ENCODE data around the gene TBC1D5. TPM values are rescaled to one million over a fixed set of nuclear protein-coding genes. Genes with fewer than 3 reads are reported as not detected.

The TBC1D5 gene
- total RNA-seq, 1 experiment from 2014 or later = 30.4 TPM

DNA sequence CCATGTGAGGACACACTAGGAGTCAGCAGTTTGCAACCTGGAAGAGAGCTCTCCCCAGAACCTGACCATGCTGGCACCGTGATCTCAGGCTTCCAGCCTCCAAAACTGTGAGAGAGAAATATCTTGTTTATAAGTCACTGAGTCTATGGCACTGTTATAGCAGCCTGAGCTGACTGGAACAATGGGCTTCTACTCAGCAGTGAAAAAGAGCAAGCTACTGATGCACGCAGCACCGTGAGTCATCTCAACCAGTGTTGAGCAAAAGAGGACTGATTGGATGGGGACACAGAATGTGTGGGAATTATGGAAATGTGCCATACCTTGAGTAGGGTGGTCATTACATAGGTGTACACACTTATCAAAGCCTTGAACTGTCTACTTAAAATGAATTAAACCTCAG lies 627.2 kb downstream of the TBC1D5 start:
- DNase-seq (ENCODE audit: low read depth, low spot score) = no peak
- in situ Hi-C loops (cut with HindIII; ENCODE audit: low pct_unique_long_range_greater_than_20kb, low sequenced_read_pairs) (no loop called here), intact Hi-C loops (cut with micrococcal nuclease; ENCODE audit: unreplicated experiment) (no loop called here)
- no TSS peak for BruUV-seq (replicated peaks)
- no peaks in the 10 kb centered on the region for H3K27me3 ChIP-seq (ENCODE audit: control insufficient read depth, insufficient read depth, low read length)
- CTCF ChIA-PET = no interaction called here
- TF ChIP-seq POLR2AphosphoS5 (IDR thresholded peaks at IDR 0.05; ENCODE audit: low read depth, low read length) = no peak
- TF ChIP-seq, protein P1, sequence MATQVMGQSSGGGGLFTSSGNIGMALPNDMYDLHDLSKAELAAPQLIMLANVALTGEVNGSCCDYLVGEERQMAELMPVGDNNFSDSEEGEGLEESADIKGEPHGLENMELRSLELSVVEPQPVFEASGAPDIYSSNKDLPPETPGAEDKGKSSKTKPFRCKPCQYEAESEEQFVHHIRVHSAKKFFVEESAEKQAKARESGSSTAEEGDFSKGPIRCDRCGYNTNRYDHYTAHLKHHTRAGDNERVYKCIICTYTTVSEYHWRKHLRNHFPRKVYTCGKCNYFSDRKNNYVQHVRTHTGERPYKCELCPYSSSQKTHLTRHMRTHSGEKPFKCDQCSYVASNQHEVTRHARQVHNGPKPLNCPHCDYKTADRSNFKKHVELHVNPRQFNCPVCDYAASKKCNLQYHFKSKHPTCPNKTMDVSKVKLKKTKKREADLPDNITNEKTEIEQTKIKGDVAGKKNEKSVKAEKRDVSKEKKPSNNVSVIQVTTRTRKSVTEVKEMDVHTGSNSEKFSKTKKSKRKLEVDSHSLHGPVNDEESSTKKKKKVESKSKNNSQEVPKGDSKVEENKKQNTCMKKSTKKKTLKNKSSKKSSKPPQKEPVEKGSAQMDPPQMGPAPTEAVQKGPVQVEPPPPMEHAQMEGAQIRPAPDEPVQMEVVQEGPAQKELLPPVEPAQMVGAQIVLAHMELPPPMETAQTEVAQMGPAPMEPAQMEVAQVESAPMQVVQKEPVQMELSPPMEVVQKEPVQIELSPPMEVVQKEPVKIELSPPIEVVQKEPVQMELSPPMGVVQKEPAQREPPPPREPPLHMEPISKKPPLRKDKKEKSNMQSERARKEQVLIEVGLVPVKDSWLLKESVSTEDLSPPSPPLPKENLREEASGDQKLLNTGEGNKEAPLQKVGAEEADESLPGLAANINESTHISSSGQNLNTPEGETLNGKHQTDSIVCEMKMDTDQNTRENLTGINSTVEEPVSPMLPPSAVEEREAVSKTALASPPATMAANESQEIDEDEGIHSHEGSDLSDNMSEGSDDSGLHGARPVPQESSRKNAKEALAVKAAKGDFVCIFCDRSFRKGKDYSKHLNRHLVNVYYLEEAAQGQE (IDR thresholded peaks at IDR 0.05; ENCODE audit: insufficient read depth in 1 of 2, low read depth in 2 of 2, low read length in 1 of 2) = no peak
- no peak for TF ChIP-seq SIN3A (IDR thresholded peaks at IDR 0.05; ENCODE audit: borderline replicate concordance, insufficient read depth, low read depth, low read length)
- TF ChIP-seq TCF7L2 (IDR thresholded peaks at IDR 0.05; ENCODE audit: low read depth, low read length) = no peak
- TF ChIP-seq, protein P2, sequence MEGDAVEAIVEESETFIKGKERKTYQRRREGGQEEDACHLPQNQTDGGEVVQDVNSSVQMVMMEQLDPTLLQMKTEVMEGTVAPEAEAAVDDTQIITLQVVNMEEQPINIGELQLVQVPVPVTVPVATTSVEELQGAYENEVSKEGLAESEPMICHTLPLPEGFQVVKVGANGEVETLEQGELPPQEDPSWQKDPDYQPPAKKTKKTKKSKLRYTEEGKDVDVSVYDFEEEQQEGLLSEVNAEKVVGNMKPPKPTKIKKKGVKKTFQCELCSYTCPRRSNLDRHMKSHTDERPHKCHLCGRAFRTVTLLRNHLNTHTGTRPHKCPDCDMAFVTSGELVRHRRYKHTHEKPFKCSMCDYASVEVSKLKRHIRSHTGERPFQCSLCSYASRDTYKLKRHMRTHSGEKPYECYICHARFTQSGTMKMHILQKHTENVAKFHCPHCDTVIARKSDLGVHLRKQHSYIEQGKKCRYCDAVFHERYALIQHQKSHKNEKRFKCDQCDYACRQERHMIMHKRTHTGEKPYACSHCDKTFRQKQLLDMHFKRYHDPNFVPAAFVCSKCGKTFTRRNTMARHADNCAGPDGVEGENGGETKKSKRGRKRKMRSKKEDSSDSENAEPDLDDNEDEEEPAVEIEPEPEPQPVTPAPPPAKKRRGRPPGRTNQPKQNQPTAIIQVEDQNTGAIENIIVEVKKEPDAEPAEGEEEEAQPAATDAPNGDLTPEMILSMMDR (IDR thresholded peaks at IDR 0.05) = no peak
- no peak overlapping the region for H3K4me3 ChIP-seq (ENCODE audit: low read depth in 2 of 2, low read length in 2 of 2)
- no peaks in the 10 kb centered on the region for H3K9me3 ChIP-seq (ENCODE audit: control insufficient read depth, insufficient read depth, low read depth, low read length)
- no peaks in the 10 kb centered on the region for H3K4me1 ChIP-seq (ENCODE audit: control insufficient read depth, insufficient read depth, low read length)
- no peak for ATAC-seq
- H3K27ac ChIP-seq (ENCODE audit: low read length) = no peak overlapping the region
- no peaks in the 10 kb centered on the region for H3K36me3 ChIP-seq (ENCODE audit: control insufficient read depth, insufficient read depth, low read length)
- POLR2A ChIA-PET = no interaction called here

DNA sequence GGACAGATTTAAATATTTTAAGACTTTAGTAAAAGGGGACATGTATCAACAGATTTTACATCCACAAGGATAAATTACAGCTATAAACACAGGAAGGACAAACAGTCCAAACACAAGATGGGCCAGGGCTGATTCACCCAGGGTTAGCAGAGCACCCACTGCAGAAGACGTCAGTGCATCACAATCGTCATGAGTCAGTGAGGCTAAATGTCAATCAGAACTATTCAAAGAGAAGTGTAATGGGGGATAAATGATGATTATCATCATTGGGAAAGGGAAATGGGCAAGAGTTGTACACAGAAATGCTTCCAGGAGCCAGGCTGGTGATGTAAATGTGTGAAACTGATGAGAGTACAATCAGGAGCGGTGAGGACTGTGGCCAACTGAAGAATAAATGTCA lies 630.8 kb downstream of the TBC1D5 start:
- intact Hi-C loops (cut with micrococcal nuclease; ENCODE audit: unreplicated experiment) = no loop called here
- DNase-seq (ENCODE audit: low read depth, low spot score) (no peak), ATAC-seq (no peak)
- H3K36me3 ChIP-seq (ENCODE audit: control insufficient read depth, insufficient read depth, low read length) = no peaks in the 10 kb centered on the region
- H3K4me3 ChIP-seq (ENCODE audit: low read depth in 2 of 2, low read length in 2 of 2) = no peak overlapping the region
- H3K27ac ChIP-seq (ENCODE audit: low read length) = no peak overlapping the region
- POLR2A ChIA-PET = no interaction called here
- H3K4me1 ChIP-seq (ENCODE audit: control insufficient read depth, insufficient read depth, low read length) = no peaks in the 10 kb centered on the region
- no peaks in the 10 kb centered on the region for H3K9me3 ChIP-seq (ENCODE audit: control insufficient read depth, insufficient read depth, low read depth, low read length)
- H3K27me3 ChIP-seq (ENCODE audit: control insufficient read depth, insufficient read depth, low read length) = no peaks in the 10 kb centered on the region
- TF ChIP-seq POLR2AphosphoS5 (IDR thresholded peaks at IDR 0.05; ENCODE audit: low read depth, low read length) = no peak
- TF ChIP-seq TCF7L2 (IDR thresholded peaks at IDR 0.05; ENCODE audit: low read depth, low read length) = no peak
- no peak for TF ChIP-seq SIN3A (IDR thresholded peaks at IDR 0.05; ENCODE audit: borderline replicate concordance, insufficient read depth, low read depth, low read length)
- TF ChIP-seq, protein P1 (IDR thresholded peaks at IDR 0.05; ENCODE audit: insufficient read depth in 1 of 2, low read depth in 2 of 2, low read length in 1 of 2) = no peak
- TF ChIP-seq, protein P2 (IDR thresholded peaks at IDR 0.05) = no peak
- in situ Hi-C loops (cut with HindIII; ENCODE audit: low pct_unique_long_range_greater_than_20kb, low sequenced_read_pairs) = no loop called here
- no TSS peak for BruUV-seq (replicated peaks)
- CTCF ChIA-PET = no interaction called here

Measured in Panc1 (cell line).